B cell (primary cell): ENCODE measurements around the gene SLC27A1.

Experiments used
- EZH2 ChIP-seq: IDR thresholded peaks from 2 replicates; pipeline ENCODE4 v1.6.1; 2012; ENCODE audit warnings: borderline replicate concordance, low read depth, mild to moderate bottlenecking, moderate library complexity, low read length; ENCODE audit not compliant: insufficient read depth, poor library complexity, severe bottlenecking
- TF ChIP-seq, protein P1 (sequence below): fragments of 200-600 bp; IDR thresholded peaks from one replicate; pipeline ENCODE4 v1.8.0; 2022; ENCODE audit warnings: antibody characterized with exemption, mild to moderate bottlenecking

DNA sequence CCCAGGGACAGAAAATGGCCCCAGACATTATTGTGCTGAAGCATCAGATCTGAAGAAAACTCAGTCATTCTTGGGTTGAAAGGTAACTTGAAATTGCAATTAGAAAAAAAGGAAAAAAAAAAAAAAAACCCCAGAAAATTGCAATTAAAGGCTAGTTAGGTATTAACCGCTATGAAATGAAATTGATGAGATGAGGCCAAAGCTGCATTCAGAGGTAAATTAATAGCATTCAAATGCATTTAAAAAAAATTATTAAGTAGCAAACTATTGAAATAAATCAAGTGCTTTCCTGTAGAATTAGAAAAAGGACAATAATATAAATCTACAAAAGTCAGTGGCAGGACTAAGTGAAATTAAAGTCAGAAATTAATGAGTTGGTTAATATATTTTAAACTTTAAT lies 47.6 kb downstream of the SLC27A1 start:
- TF ChIP-seq, protein P1, sequence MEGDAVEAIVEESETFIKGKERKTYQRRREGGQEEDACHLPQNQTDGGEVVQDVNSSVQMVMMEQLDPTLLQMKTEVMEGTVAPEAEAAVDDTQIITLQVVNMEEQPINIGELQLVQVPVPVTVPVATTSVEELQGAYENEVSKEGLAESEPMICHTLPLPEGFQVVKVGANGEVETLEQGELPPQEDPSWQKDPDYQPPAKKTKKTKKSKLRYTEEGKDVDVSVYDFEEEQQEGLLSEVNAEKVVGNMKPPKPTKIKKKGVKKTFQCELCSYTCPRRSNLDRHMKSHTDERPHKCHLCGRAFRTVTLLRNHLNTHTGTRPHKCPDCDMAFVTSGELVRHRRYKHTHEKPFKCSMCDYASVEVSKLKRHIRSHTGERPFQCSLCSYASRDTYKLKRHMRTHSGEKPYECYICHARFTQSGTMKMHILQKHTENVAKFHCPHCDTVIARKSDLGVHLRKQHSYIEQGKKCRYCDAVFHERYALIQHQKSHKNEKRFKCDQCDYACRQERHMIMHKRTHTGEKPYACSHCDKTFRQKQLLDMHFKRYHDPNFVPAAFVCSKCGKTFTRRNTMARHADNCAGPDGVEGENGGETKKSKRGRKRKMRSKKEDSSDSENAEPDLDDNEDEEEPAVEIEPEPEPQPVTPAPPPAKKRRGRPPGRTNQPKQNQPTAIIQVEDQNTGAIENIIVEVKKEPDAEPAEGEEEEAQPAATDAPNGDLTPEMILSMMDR, result no peak
- no peak for TF ChIP-seq EZH2
